Psoas muscle (tissue), 8 donors: ENCODE measurements around the gene RAD17. TPM values are rescaled to one million over a fixed set of nuclear protein-coding genes. Genes with fewer than 3 reads are reported as not detected.
A peak's percentile ranks its signal among the peaks of the same experiment; 100 is the strongest.

Experiments
- ATAC-seq, 4 donors: fragments of 200-7000 bp; cut with Tn5 transposase; one replicate each; pipeline ENCODE4 v1.9.1; 2020; ENCODE audit warnings: moderate library complexity in 3 of 4, mild to moderate bottlenecking in 2 of 4
- DNase-seq, 2 donors: peaks; one replicate each; pipeline ENCODE4 v3.0.0-alpha.2; 2020
- H3K27ac ChIP-seq: fragments of 200-600 bp; one replicate; pipeline ENCODE4 v1.8.0; 2022
- H3K27me3 ChIP-seq, 3 donors: fragments of 200-600 bp in 1 of 3; one replicate each; pipeline versions ENCODE4 v1.6.1 to v1.8.0; 2013 to 2022; ENCODE audit warnings: low read length in 2 of 3, mild to moderate bottlenecking in 2 of 3, moderate library complexity in 1 of 3; ENCODE audit not compliant: insufficient read depth in 3 of 3
- H3K36me3 ChIP-seq, 2 donors: fragments of 200-600 bp in 1 of 2; one replicate each; pipeline versions ENCODE4 v1.6.1 to v1.8.0; 2013 to 2022; ENCODE audit warnings: low read depth in 1 of 2, mild to moderate bottlenecking in 1 of 2, moderate library complexity in 1 of 2; ENCODE audit not compliant: insufficient read depth in 1 of 2
- H3K4me1 ChIP-seq: fragments of 200-600 bp; one replicate; pipeline ENCODE4 v1.8.0; 2022
- H3K4me3 ChIP-seq: fragments of 200-600 bp; one replicate; pipeline ENCODE4 v1.8.0; 2022; ENCODE audit warnings: mild to moderate bottlenecking
- H3K9me3 ChIP-seq: fragments of 200-600 bp; one replicate; pipeline ENCODE4 v1.8.0; 2022
- WGBS, 3 donors: extraction: QIAGEN DNeasy Blood & Tissue Kit; methylation state at CpG; one replicate each; pipeline versions ENCODE4 v1.1.6 to v1.1.7; 2013; 5-methylcytosine and 5-hydroxymethylcytosine counted together
- intact Hi-C, 2 donors: fragments of 100-400 bp; cut with DNase I; formaldehyde crosslinking; loops; one replicate each; pipeline versions ENCODE4 v1.11.0 to v1.14.2; 2022
- polyA plus RNA-seq, 3 donors: library from polyadenylated mRNA; stranded (reverse); fragments of 200-250 nt; gene quantifications; one replicate each; pipeline ENCODE4 v1.2.3, GENCODE V29; 2013
- total RNA-seq, 4 donors: library from RNA; stranded (reverse); fragmentation: NEBNext Ultra II Directional in 2 of 4; extraction: Animal tissue kit (Norgen Biotek cat#: 25700) in 2 of 4; gene quantifications; one replicate each; pipeline versions ENCODE4 v1.2.1 to v1.2.4, GENCODE V29; 2021 to 2023
- TF ChIP-seq, protein P1 (sequence below): fragments of 200-600 bp; IDR thresholded peaks from one replicate; pipeline ENCODE4 v1.8.0; 2022; ENCODE audit warnings: antibody characterized with exemption
- donor health status: healthy with polysubstance abuse.
- donor health status: DM: no; HTN: no; CAD: no; lungs with moderate emphysema.
- donor health status: Bipolar disorder and iron deficiency.
- donor health status: healthy.
- donor health status: DM: yes; HTN: yes; CAD: no.
- donor health status: DM: no; HTN: no; CAD: no.
- donor health status: DM: no; HTN: no; CAD: no.
- donor health status: DM: yes; HTN: yes; CAD: no.

Gene RAD17
- total and polyA plus RNA-seq, 7 donors, result 6.8 to 19.2 (median 12.0) TPM

- ATAC-seq, result no peak
- Histone ChIP-seq H3K4me1 (no peaks in the 10 kb centered on the region), H3K27ac (no peak overlapping the region), H3K4me3 (no peak overlapping the region), H3K9me3 (no peaks in the 10 kb centered on the region), H3K27me3 (no peaks in the 10 kb centered on the region), H3K36me3 (peaks cover 2 to 57% of the 10 kb centered on the region in 2 donors)
- intact Hi-C loops, result no loop called here
- TF ChIP-seq, protein P1, sequence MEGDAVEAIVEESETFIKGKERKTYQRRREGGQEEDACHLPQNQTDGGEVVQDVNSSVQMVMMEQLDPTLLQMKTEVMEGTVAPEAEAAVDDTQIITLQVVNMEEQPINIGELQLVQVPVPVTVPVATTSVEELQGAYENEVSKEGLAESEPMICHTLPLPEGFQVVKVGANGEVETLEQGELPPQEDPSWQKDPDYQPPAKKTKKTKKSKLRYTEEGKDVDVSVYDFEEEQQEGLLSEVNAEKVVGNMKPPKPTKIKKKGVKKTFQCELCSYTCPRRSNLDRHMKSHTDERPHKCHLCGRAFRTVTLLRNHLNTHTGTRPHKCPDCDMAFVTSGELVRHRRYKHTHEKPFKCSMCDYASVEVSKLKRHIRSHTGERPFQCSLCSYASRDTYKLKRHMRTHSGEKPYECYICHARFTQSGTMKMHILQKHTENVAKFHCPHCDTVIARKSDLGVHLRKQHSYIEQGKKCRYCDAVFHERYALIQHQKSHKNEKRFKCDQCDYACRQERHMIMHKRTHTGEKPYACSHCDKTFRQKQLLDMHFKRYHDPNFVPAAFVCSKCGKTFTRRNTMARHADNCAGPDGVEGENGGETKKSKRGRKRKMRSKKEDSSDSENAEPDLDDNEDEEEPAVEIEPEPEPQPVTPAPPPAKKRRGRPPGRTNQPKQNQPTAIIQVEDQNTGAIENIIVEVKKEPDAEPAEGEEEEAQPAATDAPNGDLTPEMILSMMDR, result no peak
- DNase-seq, result no peak
These were observed 19.0 kb upstream of the RAD17 start for GRCh38 chr5:69350664-69351063.

DNA sequence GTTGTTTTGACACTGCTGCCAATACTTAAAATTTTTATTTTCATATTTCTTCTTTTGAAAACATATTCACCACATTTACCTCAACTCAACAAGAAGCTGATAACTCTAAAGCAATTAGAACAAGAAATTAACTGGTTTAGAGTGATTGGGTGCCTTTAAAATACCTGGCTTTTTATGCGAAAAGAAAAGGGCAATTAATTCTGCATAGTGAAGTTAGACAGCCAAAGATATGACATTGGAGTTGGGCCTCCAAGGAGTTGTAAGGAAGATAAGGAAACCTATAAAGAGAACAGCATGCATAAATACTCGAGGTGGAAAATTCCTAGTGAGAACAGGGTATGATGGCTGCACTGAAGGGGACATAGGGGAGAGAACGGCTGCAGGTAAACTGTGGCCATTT is 9.9 kb upstream of the RAD17 start:
- Histone ChIP-seq H3K4me1 (peaks cover 10% of the 10 kb centered on the region), H3K27me3 (no peaks in the 10 kb centered on the region), H3K9me3 (no peaks in the 10 kb centered on the region), H3K36me3 (peaks cover 0 to 59% of the 10 kb centered on the region in 2 donors), H3K4me3 (no peak overlapping the region), H3K27ac (no peak overlapping the region)
- intact Hi-C loops, result loop anchor here in 1 of 2 donors (5.0 kb wide), 1 partner anchor 252 kb away; no protein-coding TSS in a partner anchor
- DNase-seq (no peak), ATAC-seq (no peak)
- WGBS, 3 donors, result 85 to 89% (median 89%) methylated on average over 3 of the region's 3 CpGs
- TF ChIP-seq, protein P1, result no peak

- ATAC-seq, result no peak
- Histone ChIP-seq H3K27me3 (no peaks in the 10 kb centered on the region), H3K27ac (no peak overlapping the region), H3K9me3 (no peaks in the 10 kb centered on the region), H3K36me3 (peaks cover 2 to 59% of the 10 kb centered on the region in 2 donors), H3K4me1 (peaks cover 11% of the 10 kb centered on the region), H3K4me3 (no peak overlapping the region)
- intact Hi-C loops, result loop anchor here in 1 of 2 donors (5.0 kb wide), 1 partner anchor 253 kb away; no protein-coding TSS in a partner anchor
- DNase-seq, result no peak
- TF ChIP-seq, protein P1, result no peak
- WGBS, 3 donors, result 92 to 94% (median 94%) methylated on average over 1 of the region's 1 CpG
These were observed 9.2 kb upstream of the RAD17 start for GRCh38 chr5:69360442-69360841.

GRCh38 chr5:69364414-69364813 is 5.2 kb upstream of the RAD17 start:
- no peak for DNase-seq
- ATAC-seq, result peak; percentile 20 to 34 (median 29)
- 35 to 36% (median 36%) methylated on average over 3 of the region's 3 CpGs for WGBS, 3 donors
- peaks cover 5 to 56% of the 10 kb centered on the region in 2 donors for H3K36me3 ChIP-seq
- intact Hi-C loops, result loop anchor here in 1 of 2 donors (5.0 kb wide), 1 partner anchor 257 kb away; no protein-coding TSS in a partner anchor
- no peak overlapping the region for H3K4me3 ChIP-seq
- H3K9me3 ChIP-seq, result no peaks in the 10 kb centered on the region
- H3K4me1 ChIP-seq, result peaks cover 19% of the 10 kb centered on the region
- no peaks in the 10 kb centered on the region for H3K27me3 ChIP-seq
- TF ChIP-seq, protein P1, result peak; percentile 46
- no peak overlapping the region for H3K27ac ChIP-seq

- DNase-seq, result no peak
- 60 to 63% (median 62%) methylated on average over 3 of the region's 3 CpGs for WGBS, 3 donors
- peaks cover 5 to 56% of the 10 kb centered on the region in 2 donors for H3K36me3 ChIP-seq
- no peak overlapping the region for H3K27ac ChIP-seq
- TF ChIP-seq, protein P1, result no peak
- intact Hi-C loops, result loop anchor here in 1 of 2 donors (5.0 kb wide), 1 partner anchor 258 kb away; no protein-coding TSS in a partner anchor
- no peak for ATAC-seq
- no peaks in the 10 kb centered on the region for H3K27me3 ChIP-seq
- H3K4me1 ChIP-seq, result peaks cover 19% of the 10 kb centered on the region
- no peaks in the 10 kb centered on the region for H3K9me3 ChIP-seq
- H3K4me3 ChIP-seq, result no peak overlapping the region
These were observed 4.8 kb upstream of the RAD17 start for GRCh38 chr5:69364850-69365249.
